Measurements from ENCODE around the gene PDE4B. TPM values are rescaled to one million over a fixed set of nuclear protein-coding genes. Genes with fewer than 3 reads are reported as not detected.
"Not testable (repeated sequence)": the region's sequence is repeated elsewhere in the genome, so short reads cannot be mapped to it uniquely, and the experiment has no call there.

Gene PDE4B
- total RNA-seq, 1 donor from 2014 or later: 37.5 TPM

GRCh38 chr1:66124670-66125069 is 332.0 kb downstream of the PDE4B start:
- Mint-ChIP-seq H3K4me3 (no peak overlapping the region), H3K27me3 (ENCODE audit: low read depth) (peaks cover 2% of the 10 kb centered on the region), H3K27ac (ENCODE audit: unreplicated experiment) (no peak overlapping the region), H3K36me3 (ENCODE audit: low read depth) (no peaks in the 10 kb centered on the region), H3K4me1 (no peaks in the 10 kb centered on the region), H3K9me3 (peaks cover 1% of the 10 kb centered on the region)
- no peak for DNase-seq (ENCODE audit: low read depth, low spot score)
- TF ChIP-seq CTCF (conservative IDR thresholded peaks at IDR 0.05): no peak

- H3K4me1 Mint-ChIP-seq; H3K27ac Mint-ChIP-seq (ENCODE audit: unreplicated experiment); DNase-seq (ENCODE audit: low read depth, low spot score); H3K36me3 Mint-ChIP-seq (ENCODE audit: low read depth); H3K27me3 Mint-ChIP-seq (ENCODE audit: low read depth); H3K4me3 Mint-ChIP-seq; H3K9me3 Mint-ChIP-seq: not testable (repeated sequence)
Observed at GRCh38 chr1:66128641-66129040, 335.9 kb downstream of the PDE4B start.

- no peak for TF ChIP-seq CTCF (conservative IDR thresholded peaks at IDR 0.05)
- Mint-ChIP-seq H3K4me3 (no peak overlapping the region), H3K27me3 (ENCODE audit: low read depth) (no peaks in the 10 kb centered on the region), H3K36me3 (ENCODE audit: low read depth) (no peaks in the 10 kb centered on the region), H3K9me3 (peaks cover 7% of the 10 kb centered on the region), H3K27ac (ENCODE audit: unreplicated experiment) (no peak overlapping the region), H3K4me1 (no peaks in the 10 kb centered on the region)
- no peak for DNase-seq (ENCODE audit: low read depth, low spot score)
Observed at GRCh38 chr1:66132324-66132723, 339.6 kb downstream of the PDE4B start.

- no peaks in the 10 kb centered on the region for H3K4me1 Mint-ChIP-seq
- H3K9me3 Mint-ChIP-seq: peaks cover 7% of the 10 kb centered on the region
- no peak overlapping the region for H3K4me3 Mint-ChIP-seq
- no peaks in the 10 kb centered on the region for H3K36me3 Mint-ChIP-seq (ENCODE audit: low read depth)
- no peaks in the 10 kb centered on the region for H3K27me3 Mint-ChIP-seq (ENCODE audit: low read depth)
- no peak for TF ChIP-seq CTCF (conservative IDR thresholded peaks at IDR 0.05)
- H3K27ac Mint-ChIP-seq (ENCODE audit: unreplicated experiment): no peak overlapping the region
- DNase-seq (ENCODE audit: low read depth, low spot score): no peak
Observed at GRCh38 chr1:66134004-66134403, 341.3 kb downstream of the PDE4B start.

- TF ChIP-seq CTCF (conservative IDR thresholded peaks at IDR 0.05): no peak
- no peak for DNase-seq (ENCODE audit: low read depth, low spot score)
- no peaks in the 10 kb centered on the region for H3K36me3 Mint-ChIP-seq (ENCODE audit: low read depth)
- H3K9me3 Mint-ChIP-seq: peaks cover 2% of the 10 kb centered on the region
- H3K27ac Mint-ChIP-seq (ENCODE audit: unreplicated experiment): no peak overlapping the region
- H3K27me3 Mint-ChIP-seq (ENCODE audit: low read depth): no peaks in the 10 kb centered on the region
- no peak overlapping the region for H3K4me3 Mint-ChIP-seq
- H3K4me1 Mint-ChIP-seq: no peaks in the 10 kb centered on the region
Observed at GRCh38 chr1:66135161-66135560, 342.5 kb downstream of the PDE4B start.

GRCh38 chr1:66136423-66136822 is 343.7 kb downstream of the PDE4B start:
- not testable (repeated sequence) for H3K4me1 Mint-ChIP-seq; H3K9me3 Mint-ChIP-seq; H3K4me3 Mint-ChIP-seq; H3K36me3 Mint-ChIP-seq (ENCODE audit: low read depth); H3K27ac Mint-ChIP-seq (ENCODE audit: unreplicated experiment); DNase-seq (ENCODE audit: low read depth, low spot score); H3K27me3 Mint-ChIP-seq (ENCODE audit: low read depth)

GRCh38 chr1:66137235-66137634 is 344.5 kb downstream of the PDE4B start:
- Mint-ChIP-seq H3K4me3 (no peak overlapping the region), H3K36me3 (ENCODE audit: low read depth) (no peaks in the 10 kb centered on the region), H3K27me3 (ENCODE audit: low read depth) (no peaks in the 10 kb centered on the region), H3K9me3 (no peaks in the 10 kb centered on the region), H3K4me1 (no peaks in the 10 kb centered on the region), H3K27ac (ENCODE audit: unreplicated experiment) (no peak overlapping the region)
- TF ChIP-seq CTCF (conservative IDR thresholded peaks at IDR 0.05): no peak
- no peak for DNase-seq (ENCODE audit: low read depth, low spot score)
